Natural killer cell treated with Interleukin-12 subunit alpha and Interleukin-12 subunit beta and Interleukin-15 and Interleukin-18, amount 100 ng/mL, for 72 hours (primary cell): ENCODE measurements around the gene RNF115. TPM values are rescaled to one million over a fixed set of nuclear protein-coding genes. Genes with fewer than 3 reads are reported as not detected.
"Not testable (repeated sequence)": the region's sequence is repeated elsewhere in the genome, so short reads cannot be mapped to it uniquely, and the experiment has no call there.

ENCODE experiments used
- ATAC-seq, 2 donors: fragments of 150-1000 bp; cut with Tn5 transposase in 1 of 2; sonication (Bioruptor Pico), chemical (Tn5 transposase) in 1 of 2; 2 replicates each; pipeline ENCODE4 v1.10.0; 2021
- DNase-seq: peaks from one replicate; pipeline ENCODE4 v3.0.0; 2022; ENCODE audit warnings: low spot score
- H3K27ac Mint-ChIP-seq, 2 donors: 1 replicate in 1 of 2; 2 replicates in 1 of 2; pipeline ENCODE4 v1.8.0; 2022; ENCODE audit warnings: mixed read lengths in 2 of 2, mild to moderate bottlenecking in 1 of 2, moderate library complexity in 1 of 2
- H3K27me3 Mint-ChIP-seq, 2 donors: 1 replicate in 1 of 2; 2 replicates in 1 of 2; pipeline ENCODE4 v1.8.0; 2022; ENCODE audit warnings: mixed read lengths in 2 of 2
- H3K36me3 Mint-ChIP-seq: one replicate; pipeline ENCODE4 v1.8.0; 2022; ENCODE audit warnings: mixed read lengths
- H3K4me1 Mint-ChIP-seq, 2 donors: 1 replicate in 1 of 2; 2 replicates in 1 of 2; pipeline ENCODE4 v1.8.0; 2022; ENCODE audit warnings: low read depth in 2 of 2, mixed read lengths in 2 of 2, mild to moderate bottlenecking in 1 of 2
- H3K4me3 Mint-ChIP-seq: one replicate; pipeline ENCODE4 v1.8.0; 2022; ENCODE audit warnings: mixed read lengths
- H3K9me3 Mint-ChIP-seq: 2 replicates; pipeline ENCODE4 v1.8.0; 2022; ENCODE audit warnings: mixed read lengths
- total RNA-seq, 2 donors: library from RNA; stranded (reverse); gene quantifications; one replicate each; pipeline ENCODE4 v1.2.3, GENCODE V29; 2022

Gene RNF115
- total RNA-seq, 2 donors from 2014 or later: 22.9 to 36.0 TPM

DNA sequence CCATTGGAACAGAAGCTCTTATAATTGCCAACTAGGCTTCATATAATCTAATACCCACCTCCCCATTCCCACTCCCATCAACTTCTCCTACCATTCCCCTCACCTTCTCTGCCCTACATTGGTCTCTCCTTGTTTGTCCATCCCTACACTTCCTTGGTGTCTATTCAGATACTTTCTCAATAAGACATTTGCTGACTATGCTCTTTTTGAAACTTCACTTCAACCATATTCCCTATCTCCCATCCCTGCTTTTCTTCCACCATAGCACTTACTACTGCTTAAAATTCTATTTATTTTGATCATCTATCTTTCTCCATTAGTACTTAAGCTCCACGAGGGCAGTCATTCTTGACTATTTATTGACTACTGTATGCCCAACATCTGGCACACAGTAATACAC lies 64.2 kb downstream of the RNF115 start:
- no peak for DNase-seq
- Mint-ChIP-seq H3K27me3 (no peaks in the 10 kb centered on the region), H3K4me3 (no peak overlapping the region), H3K36me3 (peaks cover 8% of the 10 kb centered on the region), H3K27ac (peak overlapping the region in 1 of 2 donors; percentile 0), H3K9me3 (no peaks in the 10 kb centered on the region), H3K4me1 (peaks cover 6 to 21% of the 10 kb centered on the region in 2 donors)
- no peak for ATAC-seq

DNA sequence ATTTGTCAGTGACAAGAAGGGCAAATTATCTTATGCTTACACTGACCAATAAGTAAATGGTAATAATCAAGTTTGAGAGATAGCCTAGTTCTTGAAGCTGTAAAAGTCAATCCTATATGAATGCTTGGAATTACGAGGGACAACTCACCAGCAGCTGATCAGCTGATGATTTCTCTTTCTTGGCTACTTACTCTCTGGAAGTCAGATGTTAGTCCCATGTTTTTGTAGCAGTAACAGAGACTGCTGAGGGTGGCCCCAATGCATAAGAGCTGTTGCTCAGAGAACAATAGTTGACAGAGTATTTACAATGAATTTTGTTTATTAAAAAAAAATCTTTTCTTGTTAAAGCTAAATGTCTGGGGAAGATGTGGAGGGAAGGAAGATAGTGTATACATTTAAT lies 65.3 kb downstream of the RNF115 start:
- Mint-ChIP-seq H3K4me3 (no peak overlapping the region), H3K27me3 (no peaks in the 10 kb centered on the region), H3K4me1 (peaks cover 6 to 24% of the 10 kb centered on the region in 2 donors), H3K36me3 (peaks cover 8% of the 10 kb centered on the region), H3K27ac (no peak overlapping the region), H3K9me3 (no peaks in the 10 kb centered on the region)
- DNase-seq (no peak), ATAC-seq (no peak)

DNA sequence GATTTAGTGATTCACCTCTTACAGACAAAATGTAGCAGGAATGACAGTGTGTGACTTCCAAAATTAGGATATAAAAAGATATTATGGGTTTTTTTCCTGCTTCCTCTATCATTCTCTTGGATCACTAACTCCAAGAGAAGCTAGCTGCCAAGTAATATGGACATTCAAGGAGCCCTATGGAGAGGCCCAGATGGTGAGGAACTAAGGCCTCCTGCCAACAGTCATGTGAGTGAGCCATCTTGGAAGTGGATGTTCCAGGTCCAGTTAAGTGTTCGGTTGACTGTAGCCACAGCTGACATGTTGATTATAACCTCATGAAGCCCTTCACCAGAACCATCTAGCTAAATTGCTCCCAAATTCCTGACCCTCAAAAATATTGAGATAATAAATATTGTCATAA lies 65.8 kb downstream of the RNF115 start:
- Mint-ChIP-seq H3K4me3 (no peak overlapping the region), H3K27ac (no peak overlapping the region), H3K36me3 (peaks cover 8% of the 10 kb centered on the region), H3K27me3 (no peaks in the 10 kb centered on the region), H3K4me1 (peaks cover 6 to 24% of the 10 kb centered on the region in 2 donors), H3K9me3 (no peaks in the 10 kb centered on the region)
- DNase-seq (no peak), ATAC-seq (no peak)

DNA sequence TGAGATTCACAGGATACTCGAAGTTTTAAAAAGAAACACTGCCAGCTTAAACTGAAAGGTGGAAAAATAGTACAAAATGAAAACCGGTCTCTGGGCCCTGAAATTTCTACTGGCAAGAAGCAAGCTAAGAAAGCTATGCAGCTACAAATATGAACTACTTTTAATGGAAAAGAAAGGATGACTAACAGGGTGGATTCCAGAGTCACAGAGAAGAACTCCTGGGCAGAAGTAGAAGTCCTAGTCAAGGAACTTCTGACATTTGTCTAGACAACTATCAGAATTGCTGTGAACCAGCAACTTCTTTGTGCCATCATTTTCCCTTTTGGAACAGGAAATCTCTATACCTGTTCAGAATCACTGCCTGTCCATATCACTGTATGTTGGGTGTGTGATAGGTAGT lies 66.5 kb downstream of the RNF115 start:
- Mint-ChIP-seq H3K36me3 (peaks cover 8% of the 10 kb centered on the region), H3K27ac (no peak overlapping the region)

DNA sequence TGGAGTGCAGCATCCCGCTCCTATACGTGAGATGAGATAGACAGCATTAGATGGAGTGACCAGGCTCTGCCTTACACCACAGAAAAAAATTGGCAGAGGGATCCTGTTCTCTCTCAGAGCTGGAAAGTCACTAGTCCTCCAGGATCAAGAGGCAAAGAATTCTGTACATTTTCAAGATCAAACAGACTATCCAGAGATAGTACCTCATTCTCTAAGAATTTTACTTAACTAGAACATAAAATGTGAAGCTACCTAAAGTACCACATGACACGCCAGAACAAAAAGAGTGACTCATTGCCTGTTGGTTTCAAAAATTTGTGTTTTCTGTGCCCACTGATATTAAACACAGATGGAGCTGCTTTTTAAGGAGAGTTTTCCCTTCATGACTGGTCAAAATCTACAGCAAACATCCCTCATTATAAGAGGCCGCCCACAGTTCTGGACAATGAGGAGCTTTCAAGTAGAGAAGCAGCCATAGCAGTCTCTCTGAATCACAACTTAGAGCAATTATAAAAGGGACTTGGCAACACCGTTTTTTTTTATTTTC lies 72.3 kb downstream of the RNF115 start:
- no peaks in the 10 kb centered on the region for H3K9me3 Mint-ChIP-seq
- no peak overlapping the region for H3K4me3 Mint-ChIP-seq
- DNase-seq (no peak), ATAC-seq (no peak)
- H3K27me3 Mint-ChIP-seq: no peaks in the 10 kb centered on the region
- H3K36me3 Mint-ChIP-seq: peaks cover 25% of the 10 kb centered on the region
- peaks cover 11% of the 10 kb centered on the region in 2 donors for H3K4me1 Mint-ChIP-seq
- no peak overlapping the region for H3K27ac Mint-ChIP-seq

More for the DNA sequence above, 66.5 kb downstream of the RNF115 start:
- Mint-ChIP-seq H3K27me3 (no peaks in the 10 kb centered on the region), H3K9me3 (no peaks in the 10 kb centered on the region), H3K4me3 (no peak overlapping the region), H3K4me1 (peaks cover 6 to 20% of the 10 kb centered on the region in 2 donors)
- DNase-seq (no peak), ATAC-seq (no peak)

DNA sequence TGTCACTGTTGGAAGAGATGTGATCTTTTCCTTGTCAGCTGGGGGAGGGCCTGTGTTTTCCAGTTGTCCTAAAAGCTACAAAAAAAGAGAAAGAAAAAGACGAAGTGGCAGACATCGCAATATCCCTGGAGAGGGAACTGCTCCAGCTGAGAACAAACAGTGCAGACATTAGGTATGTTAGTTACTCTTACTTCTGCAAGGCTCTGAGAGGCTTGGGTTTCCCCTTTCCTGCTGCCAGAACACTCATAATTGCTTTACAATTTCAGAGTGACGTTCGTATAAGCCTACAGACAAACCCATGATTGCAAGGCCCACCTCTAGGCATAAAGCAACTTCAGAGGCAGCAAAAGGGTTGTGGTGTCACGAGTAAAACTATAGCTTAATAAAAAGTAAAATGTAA lies 73.5 kb downstream of the RNF115 start:
- H3K4me3 Mint-ChIP-seq: no peak overlapping the region
- no peak overlapping the region for H3K27ac Mint-ChIP-seq
- H3K27me3 Mint-ChIP-seq: no peaks in the 10 kb centered on the region

DNA sequence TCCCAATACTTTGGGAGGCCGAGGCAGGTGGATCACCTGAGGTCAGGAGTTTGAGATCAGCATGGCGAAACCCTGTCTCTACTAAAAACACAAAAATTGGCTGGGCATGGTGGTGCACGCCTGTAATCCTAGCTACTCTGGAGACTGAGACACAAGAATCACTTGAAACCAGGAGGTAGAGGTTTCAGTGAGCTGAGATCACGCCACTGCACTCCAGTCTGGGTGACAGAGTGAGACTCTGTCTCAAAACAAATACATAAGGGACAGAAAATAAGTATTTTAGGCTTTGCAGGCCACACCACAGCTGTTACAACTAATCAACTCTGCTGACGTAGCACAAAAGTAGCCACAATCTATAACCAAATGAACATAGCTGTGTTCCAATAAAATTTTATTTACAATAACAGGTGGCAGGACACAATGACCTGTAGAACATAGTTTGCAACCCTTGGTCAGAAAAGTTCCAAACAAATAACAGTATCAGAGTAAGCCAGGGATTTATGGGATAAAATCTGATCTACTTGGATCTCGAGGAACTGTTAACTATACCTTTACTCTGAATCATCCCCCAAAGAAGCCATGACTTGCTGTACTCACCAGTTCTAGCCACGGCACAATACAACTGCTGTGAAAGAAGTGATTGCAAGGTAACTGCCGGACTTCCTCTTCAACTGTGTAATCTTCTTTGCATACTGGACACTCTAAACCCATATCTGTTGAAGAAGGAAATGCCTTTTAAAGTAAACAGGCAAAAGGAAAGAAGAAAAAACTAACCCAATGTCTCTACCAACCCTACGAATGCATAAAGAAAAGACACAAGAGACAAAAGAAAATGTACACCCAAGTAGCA lies 76.3 kb downstream of the RNF115 start:
- no peak overlapping the region for H3K27ac Mint-ChIP-seq
- H3K36me3 Mint-ChIP-seq: peaks cover 34% of the 10 kb centered on the region
- ATAC-seq (no peak), DNase-seq (no peak)
- no peaks in the 10 kb centered on the region for H3K27me3 Mint-ChIP-seq
- H3K4me1 Mint-ChIP-seq: peaks cover 11 to 14% of the 10 kb centered on the region in 2 donors
- no peak overlapping the region for H3K4me3 Mint-ChIP-seq
- no peaks in the 10 kb centered on the region for H3K9me3 Mint-ChIP-seq

More for the DNA sequence above, 73.5 kb downstream of the RNF115 start:
- Mint-ChIP-seq H3K36me3 (peaks cover 25% of the 10 kb centered on the region), H3K9me3 (no peaks in the 10 kb centered on the region), H3K4me1 (peaks cover 11% of the 10 kb centered on the region in 2 donors)
- no peak for DNase-seq
- no peak for ATAC-seq

DNA sequence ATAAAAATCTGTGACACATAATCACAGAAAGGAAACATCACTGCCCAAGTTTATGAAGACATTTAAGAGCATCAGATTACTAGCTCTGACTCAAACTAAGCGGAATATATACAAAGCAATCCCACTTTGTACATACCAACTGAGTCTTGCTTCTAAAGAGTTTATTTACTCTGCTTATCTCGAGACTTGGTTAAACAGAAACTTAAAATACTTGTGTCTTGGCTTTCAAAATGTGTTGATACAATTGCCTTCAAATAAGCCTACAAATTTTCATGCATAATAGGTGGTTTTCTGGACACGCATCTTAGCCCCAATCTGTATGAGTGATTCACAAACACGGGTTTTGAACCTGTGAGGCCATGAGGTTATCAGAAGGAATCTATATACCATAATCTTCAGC lies 83.6 kb downstream of the RNF115 start:
- peaks cover 9 to 29% of the 10 kb centered on the region in 2 donors for H3K4me1 Mint-ChIP-seq
- ATAC-seq (no peak), DNase-seq (no peak)
- H3K36me3 Mint-ChIP-seq: peaks cover 10% of the 10 kb centered on the region
- no peaks in the 10 kb centered on the region for H3K27me3 Mint-ChIP-seq
- no peak overlapping the region for H3K4me3 Mint-ChIP-seq
- no peaks in the 10 kb centered on the region for H3K9me3 Mint-ChIP-seq
- no peak overlapping the region for H3K27ac Mint-ChIP-seq

DNA sequence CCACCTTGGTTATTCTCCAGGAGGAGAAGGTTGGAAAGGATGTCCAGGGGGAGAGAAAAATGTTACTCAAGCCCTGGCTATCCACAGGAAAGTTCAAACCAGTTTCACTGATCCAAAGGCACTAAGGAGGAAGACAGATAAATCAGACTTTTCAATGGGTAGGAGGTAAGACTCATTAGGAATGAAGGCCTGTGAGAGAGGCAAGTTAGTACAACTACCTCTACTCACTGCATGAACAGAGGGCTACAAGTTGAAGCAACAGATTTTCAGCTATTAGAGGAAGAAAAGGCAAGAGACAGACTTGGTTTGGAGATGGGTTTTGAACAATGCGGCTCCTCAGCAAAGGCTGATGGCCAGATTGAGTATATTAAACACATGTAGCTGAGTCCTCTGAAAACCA lies 87.7 kb downstream of the RNF115 start:
- H3K4me3 Mint-ChIP-seq: no peak overlapping the region
- H3K36me3 Mint-ChIP-seq: no peaks in the 10 kb centered on the region
- H3K27me3 Mint-ChIP-seq: no peaks in the 10 kb centered on the region

DNA sequence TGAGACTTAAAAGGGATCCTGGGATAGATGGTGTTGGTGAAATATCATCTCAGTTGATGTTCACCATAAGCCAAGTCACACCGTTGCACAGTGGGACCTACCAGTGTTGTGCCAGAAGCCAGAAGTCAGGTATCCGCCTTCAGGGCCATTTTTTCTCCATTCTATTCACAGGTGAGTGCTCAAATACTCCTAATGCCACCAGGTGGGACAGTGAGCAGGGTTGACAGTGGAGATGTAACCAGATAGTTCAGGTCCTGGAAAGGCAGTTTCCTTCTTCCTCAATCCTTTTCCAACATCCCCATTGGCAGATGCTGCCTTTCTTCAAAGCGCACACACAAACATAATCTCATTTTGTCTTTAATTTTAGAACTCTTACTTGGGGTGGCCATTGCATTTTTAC lies 93.0 kb downstream of the RNF115 start:
- Mint-ChIP-seq H3K27ac (peak overlapping the region in 1 of 2 donors; percentile 33), H3K9me3 (no peaks in the 10 kb centered on the region), H3K4me3 (no peak overlapping the region), H3K27me3 (no peaks in the 10 kb centered on the region), H3K4me1 (peaks cover 0 to 24% of the 10 kb centered on the region in 2 donors), H3K36me3 (no peaks in the 10 kb centered on the region)
- DNase-seq: no peak
- ATAC-seq: no peak

More for the DNA sequence above, 87.7 kb downstream of the RNF115 start:
- DNase-seq (no peak), ATAC-seq (no peak)
- H3K4me1 Mint-ChIP-seq: peaks cover 9 to 30% of the 10 kb centered on the region in 2 donors
- H3K27ac Mint-ChIP-seq: peak overlapping the region; percentile 9 to 23
- H3K9me3 Mint-ChIP-seq: no peaks in the 10 kb centered on the region

DNA sequence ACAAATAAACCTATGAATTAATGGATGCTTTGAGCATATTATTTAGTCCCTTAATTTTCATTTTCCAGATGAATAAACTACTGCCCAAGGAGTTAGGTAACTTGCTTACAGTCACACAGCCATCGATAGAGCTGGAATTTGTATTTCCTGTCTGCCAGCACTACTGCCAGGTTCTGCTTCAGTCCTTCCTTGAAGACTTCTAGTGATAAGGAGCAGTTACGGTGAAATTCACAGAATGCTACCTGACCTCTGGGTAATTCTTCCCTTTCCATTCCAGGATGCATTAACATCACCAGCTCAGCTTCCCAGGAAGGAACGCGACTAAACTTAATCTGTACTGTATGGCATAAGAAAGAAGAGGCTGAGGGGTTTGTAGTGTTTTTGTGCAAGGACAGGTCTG lies 93.4 kb downstream of the RNF115 start:
- Mint-ChIP-seq H3K36me3 (no peaks in the 10 kb centered on the region), H3K4me3 (no peak overlapping the region), H3K9me3 (no peaks in the 10 kb centered on the region), H3K27me3 (no peaks in the 10 kb centered on the region), H3K27ac (peak overlapping the region in 1 of 2 donors; percentile 33), H3K4me1 (peaks cover 0 to 20% of the 10 kb centered on the region in 2 donors)
- DNase-seq (no peak), ATAC-seq (no peak)

DNA sequence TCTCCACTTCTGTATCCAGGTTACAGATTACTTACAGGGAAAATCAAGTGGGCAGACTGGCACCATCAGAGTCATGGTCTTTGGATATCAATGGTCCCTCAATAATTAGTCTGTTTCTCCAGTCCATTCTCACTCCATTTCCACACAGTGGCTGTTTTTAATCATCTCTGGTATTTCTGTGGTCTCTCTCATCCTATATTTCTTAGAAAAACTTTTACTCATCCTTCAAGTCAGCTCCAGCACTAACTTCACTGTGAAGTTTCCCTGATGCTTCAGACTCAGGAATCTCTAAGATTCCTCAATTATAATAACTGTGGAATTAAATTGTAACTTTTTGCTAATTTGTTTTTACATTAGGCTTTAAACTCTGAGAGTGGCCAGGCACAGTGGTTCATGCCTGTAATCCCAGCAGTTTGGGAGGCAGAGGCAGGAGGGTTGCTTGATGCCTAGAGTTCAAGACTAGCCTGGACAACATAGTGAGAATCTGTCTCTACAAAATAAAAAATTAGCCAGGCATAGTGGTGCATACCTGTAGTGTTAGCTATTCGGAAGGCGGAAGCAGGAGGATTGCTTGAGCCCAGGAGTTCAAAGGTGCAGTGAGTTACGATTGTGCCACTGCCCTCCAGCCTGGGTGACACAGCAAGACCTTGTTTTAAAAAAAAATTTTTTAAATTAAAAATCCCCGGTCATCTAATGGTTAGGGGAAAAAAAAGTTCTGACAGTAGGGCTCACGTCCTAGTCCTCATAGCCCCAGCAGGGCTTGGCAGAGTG lies 94.0 kb downstream of the RNF115 start:
- no peaks in the 10 kb centered on the region for H3K9me3 Mint-ChIP-seq
- ATAC-seq (no peak), DNase-seq (no peak)
- peak overlapping the region; percentile 54 to 76 for H3K27ac Mint-ChIP-seq
- no peak overlapping the region for H3K4me3 Mint-ChIP-seq
- no peaks in the 10 kb centered on the region for H3K27me3 Mint-ChIP-seq
- H3K4me1 Mint-ChIP-seq: peaks cover 0 to 20% of the 10 kb centered on the region in 2 donors
- no peaks in the 10 kb centered on the region for H3K36me3 Mint-ChIP-seq

DNA sequence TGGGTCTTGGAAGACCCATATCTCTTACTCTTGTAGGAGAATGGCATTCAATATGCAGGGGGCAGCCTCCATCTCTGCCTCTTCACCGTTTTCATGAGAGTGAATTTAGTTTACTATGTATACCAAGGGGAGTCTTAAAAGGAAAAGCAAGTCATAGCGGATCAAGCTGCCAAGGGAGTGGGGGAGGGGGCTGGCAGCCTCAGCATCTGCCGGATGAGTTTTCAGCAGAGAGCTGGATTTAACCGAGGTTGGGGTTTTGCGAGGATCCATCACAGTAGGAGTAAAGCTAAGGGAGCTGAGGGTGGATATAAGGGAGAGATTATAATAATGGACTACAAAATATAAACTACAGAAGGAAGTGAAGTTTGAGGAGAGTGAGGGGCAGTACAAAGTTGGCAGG lies 94.7 kb downstream of the RNF115 start:
- Mint-ChIP-seq H3K9me3 (no peaks in the 10 kb centered on the region), H3K4me1 (peaks cover 0 to 19% of the 10 kb centered on the region in 2 donors), H3K36me3 (no peaks in the 10 kb centered on the region), H3K27me3 (no peaks in the 10 kb centered on the region), H3K27ac (peak overlapping the region in 1 of 2 donors; percentile 76), H3K4me3 (no peak overlapping the region)
- DNase-seq (no peak), ATAC-seq (no peak)

DNA sequence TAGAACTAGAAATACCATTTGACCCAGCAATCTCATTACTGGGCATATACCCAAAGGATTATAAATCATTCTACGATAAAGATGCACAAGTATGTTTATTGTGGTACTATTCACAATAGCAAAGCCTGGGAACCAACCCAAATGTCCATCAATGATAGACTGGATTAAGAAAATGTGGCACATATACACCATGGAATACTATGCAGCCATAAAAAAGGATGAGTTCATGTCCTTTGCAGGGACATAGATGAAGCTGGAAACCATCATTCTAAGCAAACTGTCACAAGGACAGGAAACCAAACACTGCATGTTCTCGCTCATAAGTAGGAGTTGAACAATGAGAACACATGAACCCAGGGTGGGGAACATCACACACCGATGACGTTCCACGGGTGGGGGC lies 97.7 kb downstream of the RNF115 start:
- H3K4me1 Mint-ChIP-seq: peaks cover 11 to 28% of the 10 kb centered on the region in 2 donors
- H3K9me3 Mint-ChIP-seq, H3K27me3 Mint-ChIP-seq: not testable (repeated sequence)

More for the DNA sequence above, 97.7 kb downstream of the RNF115 start:
- H3K27ac Mint-ChIP-seq, H3K36me3 Mint-ChIP-seq, H3K4me3 Mint-ChIP-seq, DNase-seq, ATAC-seq: not testable (repeated sequence)
